ENCODE data around the gene C1orf232.

C1orf232 gene

GRCh38 chr1:26177182-26177684, 8.5 kb upstream of the C1orf232 start, which contains the start of gene CNKSR1:
Gene CNKSR1, plus strand, starts transcription at chr1:26177491. Its CDS starts 57 bp downstream, at chr1:26177548.
- DNase-seq = no peak

DNA sequence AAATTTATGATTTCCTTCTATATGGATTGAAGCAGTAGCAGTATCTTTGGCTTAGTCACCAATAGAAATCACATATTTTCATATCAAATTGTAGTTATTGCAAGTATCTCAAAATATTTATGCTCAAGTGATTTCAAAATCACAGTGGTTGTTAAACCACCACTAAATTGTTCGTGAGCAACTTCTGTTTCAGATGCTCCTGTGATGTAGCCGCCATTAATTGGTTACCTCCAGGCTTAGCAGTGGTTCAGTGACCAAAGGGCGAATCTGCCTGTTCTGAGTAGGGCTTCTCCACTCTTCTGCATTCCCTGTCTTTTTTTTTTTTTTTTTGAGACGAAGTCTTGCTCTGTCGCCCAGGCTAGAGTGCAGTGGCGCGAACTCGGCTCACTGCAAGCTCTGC, 6.6 kb upstream of the C1orf232 start:
- DNase-seq = no peak

- no peak for DNase-seq
These were observed 2.6 kb upstream of the C1orf232 start, which contains the start of gene ZNF593OS for GRCh38 chr1:26171084-26172072. Gene ZNF593OS, minus strand, starts transcription at chr1:26171832. Its CDS starts 171 bp downstream, at chr1:26171661.

DNA sequence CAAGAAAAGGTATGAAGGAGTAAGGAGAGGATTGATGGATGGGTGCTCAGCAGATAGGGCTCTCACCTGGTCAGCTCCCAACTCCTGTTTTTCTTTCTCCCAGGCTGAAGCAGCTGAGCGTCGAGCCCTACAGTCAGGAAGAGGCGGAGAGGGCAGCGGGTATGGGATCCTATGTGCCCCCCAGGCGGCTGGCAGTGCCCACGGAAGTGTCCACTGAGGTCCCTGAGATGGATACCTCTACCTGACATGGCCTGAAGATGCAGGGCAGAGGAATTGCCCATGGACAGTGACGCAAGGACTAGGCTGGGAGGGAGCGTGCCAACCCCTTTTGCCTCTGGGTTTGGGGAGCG, 1.7 kb upstream of the C1orf232 start:
- DNase-seq = no peak

DNA sequence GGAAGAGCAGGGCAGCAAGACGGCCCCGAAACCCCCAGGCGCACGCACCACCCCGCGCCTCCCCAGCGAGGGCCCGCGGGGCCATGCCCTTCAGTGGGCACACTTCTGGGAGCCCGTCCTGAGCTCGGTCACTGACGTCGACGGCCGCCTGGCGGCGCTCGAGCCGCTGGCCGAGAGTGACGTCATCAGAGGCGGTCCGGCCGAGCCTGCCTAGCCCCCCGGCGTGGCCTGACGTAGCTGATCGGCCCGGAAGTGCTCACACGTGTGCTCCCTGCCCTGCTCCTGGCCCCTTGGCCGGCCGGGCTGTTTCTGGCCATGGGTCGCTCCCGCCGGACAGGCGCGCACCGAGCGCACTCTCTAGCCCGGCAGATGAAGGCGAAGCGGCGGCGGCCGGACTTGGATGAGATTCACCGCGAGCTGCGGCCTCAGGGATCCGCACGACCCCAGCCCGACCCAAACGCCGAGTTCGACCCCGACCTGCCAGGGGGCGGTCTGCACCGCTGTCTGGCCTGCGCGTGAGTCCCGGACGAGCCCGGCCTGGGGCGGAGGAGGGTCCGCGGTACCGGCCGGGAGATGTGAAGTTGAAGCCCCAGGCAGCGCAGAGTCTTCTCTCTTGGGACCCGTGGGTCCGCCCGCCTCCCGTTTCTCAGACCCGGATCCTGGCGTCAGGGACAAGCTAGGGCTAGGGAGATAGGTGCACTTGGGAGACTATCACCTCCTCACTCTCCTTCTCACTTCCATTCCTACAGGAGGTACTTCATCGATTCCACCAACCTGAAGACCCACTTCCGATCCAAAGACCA, 1.1 kb upstream of the C1orf232 start, which contains the start of gene ZNF593:
TSS of gene ZNF593 (plus strand) at position 240 of the 803 bp plus-strand sequence. CDS start at position 316, 76 bp downstream.
- DNase-seq = peak; percentile 89

- DNase-seq = no peak
These were observed 413 bp upstream of the C1orf232 start for GRCh38 chr1:26169198-26169554.

GRCh38 chr1:26166719-26167281, 2.0 kb downstream of the C1orf232 start:
- DNase-seq = no peak

DNA sequence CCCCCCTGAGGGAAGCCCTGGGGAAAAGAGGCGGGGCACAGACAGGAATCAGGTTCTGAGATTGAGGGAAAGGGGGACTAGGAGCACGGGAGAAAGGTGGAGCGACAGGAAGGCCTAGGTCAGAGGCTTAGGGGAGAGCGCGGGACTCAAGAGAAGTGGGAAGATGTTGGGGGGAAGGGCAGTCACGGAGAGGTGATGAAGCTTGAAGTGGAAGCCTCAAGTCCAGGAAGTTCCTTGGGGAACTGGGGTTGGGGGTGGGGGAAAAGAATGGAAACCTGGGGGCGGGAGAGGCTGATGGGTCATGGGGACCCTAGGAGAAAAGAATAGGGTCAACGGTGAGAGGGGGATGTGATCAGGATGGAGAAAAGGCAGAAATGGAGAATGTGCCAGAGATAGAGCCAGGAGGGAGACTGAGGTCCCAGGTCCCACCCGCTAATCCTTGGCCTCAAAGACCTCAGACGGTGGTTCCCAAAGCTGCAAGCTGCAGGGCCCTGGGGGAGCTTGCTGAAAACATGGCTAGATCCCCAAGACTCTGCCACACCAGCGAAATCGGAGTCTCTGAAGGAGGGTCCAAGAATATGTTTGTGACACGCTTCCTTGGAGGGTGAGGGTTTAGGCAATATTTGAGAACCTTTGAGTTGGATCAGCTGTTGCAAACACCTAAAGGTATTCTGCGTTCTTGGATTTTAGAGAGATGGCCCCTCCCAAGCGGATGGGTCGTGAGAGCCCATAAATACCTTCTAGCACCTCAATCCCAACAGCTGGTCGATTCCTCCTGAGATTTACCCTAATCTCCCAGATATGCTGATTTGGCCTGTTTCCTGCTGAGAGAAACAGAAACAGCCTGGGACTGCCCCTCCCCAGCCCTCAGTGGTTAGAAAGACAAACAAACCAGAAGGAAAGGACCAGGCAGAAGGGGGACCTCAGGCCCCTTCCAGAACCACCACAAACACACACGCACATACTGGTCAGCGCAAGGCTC, 3.6 kb downstream of the C1orf232 start:
- DNase-seq = no peak

- DNase-seq = no peak
These were observed 4.5 kb downstream of the C1orf232 start for GRCh38 chr1:26164036-26164860.

GRCh38 chr1:26163684-26164035, 5.1 kb downstream of the C1orf232 start:
- DNase-seq = no peak

DNA sequence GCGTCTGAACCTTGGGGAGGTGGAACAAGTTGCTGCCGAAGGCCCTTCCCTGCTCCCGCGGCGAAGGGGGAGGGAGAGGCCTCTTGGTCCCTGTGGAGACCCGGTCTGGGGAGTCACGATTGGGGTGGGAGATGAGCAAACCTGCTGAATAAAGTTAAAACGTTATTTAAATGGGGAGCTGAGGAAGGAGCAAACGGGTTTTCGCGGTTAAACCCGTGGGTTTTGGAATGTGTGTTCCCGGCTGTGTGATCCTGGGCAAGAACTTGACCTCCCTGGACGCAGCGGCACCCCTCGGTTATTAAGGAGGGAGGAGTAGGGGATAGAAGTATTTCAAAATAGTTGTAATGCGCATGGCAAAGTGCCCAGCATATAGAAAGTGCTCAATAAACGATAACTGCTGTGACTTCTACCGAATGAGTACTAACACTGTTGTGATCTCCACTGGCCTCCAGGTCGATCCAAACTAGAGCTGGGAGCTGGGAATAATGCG, 6.5 kb downstream of the C1orf232 start:
- no peak for DNase-seq

DNA sequence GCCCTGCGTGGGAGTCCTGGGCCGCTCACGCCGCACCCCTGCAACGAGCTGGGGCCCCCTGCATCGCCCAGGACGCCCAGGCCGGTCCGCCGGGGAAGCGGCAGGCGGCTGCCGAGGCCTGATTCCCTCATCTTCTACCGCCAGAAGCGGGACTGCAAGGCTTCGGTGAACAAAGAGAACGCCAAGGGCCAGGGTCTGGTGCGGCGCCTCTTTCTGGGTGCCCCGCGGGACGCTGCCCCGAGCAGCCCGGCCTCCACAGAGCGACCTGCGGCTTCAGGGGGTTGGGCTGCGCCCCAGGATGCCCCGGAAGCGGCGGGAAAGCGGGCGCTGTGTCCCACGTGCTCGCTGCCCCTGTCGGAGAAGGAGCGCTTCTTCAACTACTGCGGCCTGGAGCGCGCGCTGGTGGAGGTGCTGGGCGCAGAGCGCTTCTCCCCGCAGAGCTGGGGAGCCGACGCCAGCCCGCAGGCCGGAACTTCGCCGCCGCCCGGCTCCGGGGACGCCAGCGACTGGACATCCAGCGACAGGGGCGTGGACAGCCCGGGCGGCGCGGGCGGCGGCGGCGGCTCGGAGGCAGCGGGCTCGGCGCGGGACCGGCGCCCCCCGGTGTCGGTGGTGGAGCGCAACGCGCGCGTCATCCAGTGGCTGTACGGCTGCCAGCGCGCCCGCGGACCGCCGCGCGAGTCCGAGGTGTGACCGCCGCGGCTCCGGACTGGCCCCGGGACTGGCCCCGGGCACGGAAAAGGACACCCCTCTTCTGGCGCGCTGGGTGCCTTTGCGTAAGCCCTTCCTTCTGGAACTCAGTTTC, 7.1 kb downstream of the C1orf232 start:
- DNase-seq = peak; percentile 65

DNA sequence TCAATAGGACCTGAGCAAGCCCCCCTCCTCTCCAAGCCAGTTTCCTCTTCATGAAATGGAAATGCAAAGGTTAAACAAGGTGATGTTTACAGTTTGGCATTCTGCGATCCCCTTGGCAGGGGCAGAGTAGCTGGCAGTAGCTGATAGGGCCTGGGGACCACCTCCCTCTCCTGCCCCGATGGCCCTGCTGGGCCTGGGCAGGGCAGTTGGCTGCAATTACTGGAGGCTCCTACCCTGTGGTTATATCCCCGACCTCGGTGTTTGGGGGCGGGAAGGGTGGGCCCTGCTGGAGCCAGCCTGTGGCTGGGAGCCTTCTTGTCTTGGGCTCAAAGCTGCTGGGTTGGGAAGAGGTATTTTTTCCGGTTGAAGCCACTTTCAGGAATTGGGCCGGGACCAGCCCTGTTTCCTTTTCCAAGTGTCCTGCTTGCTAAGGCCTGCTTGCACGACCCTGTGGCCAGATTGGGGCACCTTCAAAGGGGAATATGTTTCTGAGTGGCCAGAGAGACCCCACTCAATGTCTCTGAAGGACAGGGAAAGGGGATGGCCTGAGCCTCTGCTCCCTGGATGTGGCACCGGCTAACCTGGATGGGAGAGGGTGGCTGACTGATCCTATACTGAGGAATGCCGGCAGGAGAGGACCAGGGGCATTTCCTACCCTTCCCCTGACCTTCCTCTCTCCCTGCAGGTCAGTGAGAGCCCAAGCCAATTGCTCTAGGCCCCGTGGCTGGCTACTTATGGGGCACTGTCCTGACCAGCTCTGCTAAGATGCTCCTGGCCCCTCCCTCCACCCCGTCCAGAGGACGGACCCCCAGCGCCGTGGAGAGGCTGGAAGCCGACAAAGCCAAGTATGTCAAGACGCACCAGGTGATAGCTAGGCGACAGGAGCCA, 8.0 kb downstream of the C1orf232 start:
- DNase-seq = peak; percentile 23

DNA sequence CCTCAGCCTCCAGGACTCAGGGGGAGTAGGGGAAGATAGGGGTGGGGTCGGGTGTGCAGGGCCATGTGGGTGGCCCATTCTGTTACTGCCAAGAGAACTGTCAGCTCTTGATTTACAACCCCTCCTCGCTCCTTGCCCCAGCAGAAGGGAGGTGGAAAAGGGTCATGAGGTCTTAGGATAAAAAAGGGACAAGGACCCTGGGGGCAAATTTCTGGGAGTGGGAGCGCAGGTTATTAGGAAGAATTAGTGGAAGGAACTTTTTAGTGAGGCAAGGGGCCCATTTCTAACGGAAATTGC, 9.1 kb downstream of the C1orf232 start:
- DNase-seq = no peak

DNA sequence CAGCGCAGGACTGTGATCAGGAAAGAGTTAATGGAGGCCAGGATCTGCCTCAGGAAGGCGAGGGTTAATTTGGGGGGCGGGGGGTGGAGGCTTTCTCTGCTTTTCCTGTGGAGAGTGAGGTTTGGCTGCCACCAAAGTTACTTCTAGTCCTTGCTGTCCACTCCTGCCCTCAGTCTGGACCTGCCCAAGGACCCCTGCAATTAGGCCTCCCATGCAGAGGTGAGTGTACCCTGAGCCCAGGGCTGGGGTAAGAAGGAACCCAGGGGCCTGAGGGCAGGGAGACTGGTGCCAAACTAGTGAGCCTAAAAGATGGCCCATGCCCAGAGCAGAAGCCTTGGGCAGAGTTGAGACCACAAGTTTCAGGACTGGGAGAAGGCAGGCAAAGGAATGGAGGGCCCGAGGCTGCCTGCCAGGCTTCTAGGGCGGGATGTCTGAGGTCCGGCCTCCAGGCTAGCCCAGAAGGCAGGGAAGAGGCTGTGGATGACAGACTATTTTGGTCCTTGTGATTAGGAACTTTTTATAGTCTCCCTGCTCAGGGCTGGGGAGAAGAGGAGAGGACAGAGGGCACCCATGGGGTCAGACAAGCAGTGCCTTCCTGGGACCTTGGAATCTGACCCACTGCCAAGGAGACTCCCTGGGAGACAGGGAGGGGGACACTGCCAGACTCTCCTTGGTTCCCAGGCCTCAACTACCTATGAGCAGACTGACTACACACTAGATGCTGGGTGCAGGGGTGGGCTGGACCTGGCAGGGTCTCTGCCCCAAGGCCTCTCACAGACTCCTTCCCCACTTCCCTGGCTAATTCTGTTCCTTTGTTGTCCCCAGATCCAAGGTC, 9.6 kb downstream of the C1orf232 start, which contains the start of gene FAM110D:
TSS of gene FAM110D (plus strand) at position 172 of the 835 bp plus-strand sequence. CDS start 2,213 bp downstream, outside the sequence.
- no peak for DNase-seq

GRCh38 chr1:26158271-26158907, 10.4 kb downstream of the C1orf232 start:
- no peak for DNase-seq

- DNase-seq = no peak
These were observed 12.3 kb downstream of the C1orf232 start for GRCh38 chr1:26156285-26157038.

All from NCI-H1092 treated with DMSO at 0.1 percent for 48 hours (cell line).